HG03175 (cell line): ENCODE measurements around the gene C10orf90.

Experiments used
- ATAC-seq: cut with Tn5 transposase; IDR thresholded peaks from one replicate; pipeline ENCODE4 v1.9.1; 2021; ENCODE audit warnings: mild to moderate bottlenecking, moderate library complexity; ENCODE audit not compliant: unreplicated experiment

Gene C10orf90

GRCh38 chr10:126639084-126639483 lies 31.4 kb downstream of the C10orf90 start:
- no peak for ATAC-seq

GRCh38 chr10:126638542-126638941 lies 32.0 kb downstream of the C10orf90 start:
- no peak for ATAC-seq

DNA sequence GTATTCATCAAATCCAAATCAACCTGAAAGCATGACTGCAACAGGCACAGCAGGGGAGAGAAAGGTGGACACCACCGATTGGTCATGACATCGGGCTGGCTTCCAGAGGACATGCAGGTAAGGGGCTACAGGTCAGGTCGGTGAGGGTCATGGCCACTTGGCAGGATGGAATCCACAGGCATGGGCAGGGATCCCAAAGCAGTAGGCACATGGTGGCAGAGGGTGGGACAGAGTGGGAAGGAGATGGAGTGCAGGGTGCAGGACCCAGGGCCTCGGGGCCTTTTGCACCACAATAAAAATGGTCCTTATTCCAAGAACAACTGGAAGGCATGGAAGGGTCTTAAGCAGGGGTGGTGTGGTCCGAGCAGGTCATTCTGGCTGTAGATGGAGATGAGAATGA lies 33.0 kb downstream of the C10orf90 start:
- ATAC-seq = no peak

DNA sequence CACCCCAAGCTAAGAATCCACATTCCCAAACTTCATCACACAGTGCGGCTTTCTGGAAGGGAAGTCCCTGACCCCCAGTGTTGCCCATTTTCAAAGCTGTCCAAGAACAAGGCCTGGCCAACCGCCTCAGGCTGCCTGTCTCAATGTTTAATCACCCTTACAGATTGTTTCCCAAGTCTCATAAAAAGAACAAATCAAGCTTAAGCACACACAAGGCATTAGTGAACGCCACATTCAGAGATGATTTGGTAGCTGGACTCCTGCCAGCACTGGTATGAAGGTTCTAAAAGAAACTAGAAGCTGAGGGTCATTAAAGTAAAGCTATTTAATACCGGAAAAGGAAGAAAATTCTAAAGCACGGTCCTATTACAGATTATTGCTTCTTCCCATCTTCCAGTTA lies 35.6 kb downstream of the C10orf90 start:
- ATAC-seq = no peak

DNA sequence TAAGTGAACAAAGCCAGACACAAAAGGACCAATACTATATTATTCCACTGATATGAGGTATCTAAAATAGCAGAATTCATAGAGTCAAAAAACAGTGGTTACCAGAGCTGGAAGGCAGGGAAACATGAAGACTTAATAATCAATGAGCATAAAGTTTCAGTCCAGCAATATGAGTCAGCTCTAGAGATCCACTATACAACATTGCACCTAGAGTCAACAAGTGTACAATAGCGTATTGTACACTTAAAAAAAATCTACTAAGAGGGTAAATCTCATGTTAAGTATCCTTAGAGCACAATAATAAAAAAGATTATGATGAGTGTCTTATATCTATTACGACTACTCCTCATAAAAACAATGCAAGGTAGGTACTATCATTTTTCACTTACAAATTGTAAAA lies 36.1 kb downstream of the C10orf90 start:
- ATAC-seq = no peak

GRCh38 chr10:126632705-126633104 lies 37.8 kb downstream of the C10orf90 start:
- no peak for ATAC-seq

DNA sequence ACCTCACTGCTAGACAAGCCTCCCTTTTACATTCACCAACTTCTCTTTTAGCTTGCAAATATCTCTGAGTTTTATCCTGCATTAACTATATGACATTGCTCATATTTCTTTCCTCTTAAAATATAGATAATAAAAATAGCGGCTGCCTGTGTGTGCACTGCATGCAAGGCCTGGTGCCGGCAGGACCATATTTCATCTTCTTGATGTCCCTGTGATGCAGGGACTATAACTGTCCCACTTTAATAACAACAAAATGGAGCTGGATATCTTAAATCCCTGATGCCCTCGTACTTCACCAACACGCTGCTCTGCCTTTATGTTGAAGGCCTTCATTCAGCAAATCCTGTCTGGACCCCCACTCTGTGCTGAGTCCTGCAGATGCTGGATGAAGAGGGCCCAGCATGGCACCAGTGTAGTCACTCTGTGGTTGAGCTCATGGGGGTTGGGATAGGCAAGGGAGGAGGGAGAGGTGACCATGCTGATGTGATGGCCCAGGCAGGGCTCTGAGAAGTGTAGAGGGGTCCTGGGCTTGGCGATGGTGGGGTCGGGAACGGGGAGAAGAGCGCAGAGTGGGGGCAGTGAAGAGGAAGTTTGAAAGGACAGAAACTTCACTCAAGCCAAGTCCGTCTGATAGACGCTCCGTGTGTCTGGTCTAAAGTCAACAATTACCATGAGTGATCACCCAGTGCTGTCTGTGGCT lies 40.4 kb downstream of the C10orf90 start:
- no peak for ATAC-seq

- no peak for ATAC-seq
Measured at GRCh38 chr10:126628746-126629145, 41.7 kb downstream of the C10orf90 start.

DNA sequence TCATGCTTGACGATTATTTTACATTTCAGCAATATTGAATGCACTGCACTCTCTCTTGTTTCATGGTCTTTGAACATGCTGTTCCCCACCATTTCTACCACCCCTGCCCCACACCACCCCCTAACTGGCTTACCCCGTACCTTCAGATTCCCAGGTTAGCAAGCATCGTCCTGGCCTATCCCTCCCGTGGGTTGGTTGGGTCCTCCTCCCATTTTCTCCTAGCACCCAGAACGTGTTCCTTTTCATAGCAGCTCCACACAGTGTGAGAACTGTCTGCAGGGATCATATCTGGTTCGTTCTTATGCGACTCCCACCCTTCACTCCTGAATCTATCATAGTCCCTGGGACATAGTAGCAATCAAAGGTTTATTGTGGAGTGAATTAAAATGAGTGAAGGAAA lies 48.6 kb downstream of the C10orf90 start:
- no peak for ATAC-seq

GRCh38 chr10:126618466-126618865 lies 52.0 kb downstream of the C10orf90 start:
- ATAC-seq = no peak

DNA sequence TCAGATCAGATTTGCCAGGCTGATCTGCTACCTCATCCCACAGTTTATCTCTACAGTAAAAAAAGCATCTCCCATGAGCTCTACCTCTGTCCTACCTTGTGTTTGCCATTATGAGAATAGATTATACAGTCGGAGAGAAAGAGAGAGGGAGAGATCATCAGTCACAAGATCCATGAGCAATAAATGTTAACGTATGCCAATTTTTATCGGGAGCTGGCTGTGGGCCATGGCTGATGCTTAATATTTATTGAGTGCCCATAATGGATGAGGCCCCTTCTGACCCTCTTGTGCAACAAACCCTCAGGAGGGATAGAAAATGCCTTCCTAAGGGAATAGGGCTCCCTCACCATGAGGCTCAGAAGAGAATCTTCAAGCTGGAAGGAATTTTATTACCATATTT lies 52.8 kb downstream of the C10orf90 start:
- ATAC-seq = no peak

DNA sequence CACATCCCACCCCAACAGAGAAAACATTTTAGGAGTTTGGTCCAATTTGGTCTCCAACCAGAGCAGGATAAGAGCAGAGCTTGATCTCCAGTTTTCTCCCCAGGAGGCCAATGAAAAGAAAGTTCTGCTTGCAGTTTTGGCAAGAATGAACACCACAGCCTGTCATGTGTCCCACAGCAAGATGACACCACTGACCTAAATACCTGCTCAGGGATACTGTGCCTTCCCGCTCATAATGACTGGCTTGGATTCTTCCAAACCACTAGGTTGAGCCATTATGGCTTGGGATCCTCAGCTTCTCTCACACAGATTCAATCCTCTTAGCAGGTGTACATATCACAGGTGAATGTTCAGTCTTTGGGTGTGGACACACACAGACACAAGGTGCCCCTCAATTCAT lies 53.3 kb downstream of the C10orf90 start:
- ATAC-seq = no peak

GRCh38 chr10:126616737-126617136 lies 53.8 kb downstream of the C10orf90 start:
- no peak for ATAC-seq

GRCh38 chr10:126611303-126611702 lies 59.2 kb downstream of the C10orf90 start:
- ATAC-seq = no peak

- ATAC-seq = no peak
Measured at GRCh38 chr10:126609566-126609965, 60.9 kb downstream of the C10orf90 start.

DNA sequence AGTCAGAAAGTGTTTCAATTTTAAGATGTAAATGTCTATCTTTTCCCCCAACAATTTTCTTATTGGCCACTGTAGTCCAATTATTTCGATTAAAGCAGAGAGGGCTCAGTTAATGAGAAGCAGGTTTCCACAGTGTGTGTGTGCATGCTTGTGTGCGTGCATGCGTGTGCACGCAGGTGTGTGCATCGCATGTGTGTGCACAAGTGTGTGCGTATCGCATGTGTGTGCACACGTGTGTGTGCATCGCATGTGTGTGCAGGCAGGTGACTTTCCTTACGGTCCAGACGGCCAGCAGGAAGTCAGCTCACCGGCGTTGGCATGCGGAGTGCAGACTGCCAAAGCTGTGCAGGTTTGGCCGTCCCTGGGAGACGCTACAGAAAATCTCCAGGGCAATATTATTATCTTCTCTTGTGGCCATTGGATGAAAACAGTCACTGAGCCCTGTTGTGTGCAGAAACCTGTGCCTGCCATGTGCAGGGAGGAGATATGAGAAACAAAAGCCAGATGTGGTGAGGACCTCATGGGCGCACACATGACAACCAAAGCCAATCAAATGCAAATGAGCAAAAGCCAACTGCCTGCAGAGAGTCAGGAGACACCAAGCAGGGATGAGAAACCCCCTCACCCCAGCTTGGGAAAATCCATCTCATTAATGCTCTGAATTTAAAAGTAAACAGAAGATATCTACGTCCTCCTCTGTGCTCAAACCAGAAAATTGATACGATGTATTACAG lies 70.4 kb downstream of the C10orf90 start:
- ATAC-seq = no peak

DNA sequence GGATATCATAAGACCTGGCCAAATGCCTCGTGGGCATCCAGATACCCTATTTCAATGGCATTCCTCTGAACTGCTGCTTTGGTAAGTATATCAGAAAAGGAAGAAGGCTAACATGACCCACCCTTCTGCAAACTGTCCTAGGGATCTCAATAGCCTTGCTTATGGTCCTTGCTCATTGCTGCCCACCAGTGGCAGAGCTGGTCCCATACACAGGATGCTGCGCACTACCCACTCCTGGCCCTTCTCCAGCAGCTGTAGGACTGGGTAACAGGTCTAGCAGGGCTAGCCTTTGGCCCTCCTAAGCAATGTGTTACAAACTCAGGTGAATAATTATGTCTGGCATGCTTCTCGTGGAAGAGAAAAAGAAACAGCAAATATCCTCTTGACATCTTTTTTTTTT lies 72.5 kb downstream of the C10orf90 start:
- peak; percentile 74 for ATAC-seq

GRCh38 chr10:126597211-126597610 lies 73.3 kb downstream of the C10orf90 start:
- no peak for ATAC-seq

GRCh38 chr10:126596472-126597016 lies 73.9 kb downstream of the C10orf90 start:
- no peak for ATAC-seq

- no peak for ATAC-seq
Measured at GRCh38 chr10:126595160-126595559, 75.3 kb downstream of the C10orf90 start.

GRCh38 chr10:126593968-126594701 lies 76.4 kb downstream of the C10orf90 start:
- ATAC-seq = no peak

DNA sequence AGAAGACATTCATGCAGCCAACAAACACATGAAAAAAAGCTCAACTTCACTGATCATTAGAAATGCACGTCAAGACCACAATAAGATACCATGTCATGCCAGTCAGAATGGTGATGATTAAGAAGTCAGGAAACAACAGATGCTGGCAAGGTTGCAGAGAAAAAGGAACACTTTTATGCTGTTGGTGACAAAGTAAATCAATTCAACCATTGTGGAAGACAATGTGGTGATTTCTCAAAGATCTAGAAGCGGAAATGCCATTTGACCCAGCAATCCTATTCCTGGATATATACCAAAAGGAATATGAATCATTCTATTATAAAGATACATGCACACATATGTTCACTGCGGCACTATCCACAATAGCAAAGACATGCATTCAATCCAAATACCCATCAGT lies 77.6 kb downstream of the C10orf90 start:
- no peak for ATAC-seq
